Thyroid gland (tissue), 4 donors: ENCODE measurements around the gene KIF3A. TPM values are rescaled to one million over a fixed set of nuclear protein-coding genes. Genes with fewer than 3 reads are reported as not detected.
A peak's percentile ranks its signal among the peaks of the same experiment; 100 is the strongest.

Experiments used
- DNase-seq, 2 donors: peaks; one replicate each; pipeline ENCODE4 v3.0.0-alpha.2; 2019
- H3K27ac ChIP-seq, 3 donors: fragments of 200-600 bp; sonication (generic); 1 replicate in 2 of 3; 2 replicates in 1 of 3; pipeline ENCODE4 v1.5.1; 2016 to 2019; ENCODE audit warnings: mild to moderate bottlenecking in 1 of 3, moderate library complexity in 1 of 3
- H3K27me3 ChIP-seq: fragments of 200-600 bp; sonication (generic); one replicate; pipeline ENCODE4 v1.5.1; 2019
- H3K36me3 ChIP-seq, 2 donors: fragments of 200-600 bp; sonication (generic); one replicate each; pipeline ENCODE4 v1.5.1; 2016 to 2019
- H3K4me1 ChIP-seq, 2 donors: fragments of 200-600 bp; sonication (generic); one replicate each; pipeline ENCODE4 v1.5.1; 2017 to 2019
- H3K4me3 ChIP-seq, 3 donors: fragments of 200-600 bp; sonication (generic); replicated peaks in 1 of 3; 1 replicate in 2 of 3; 2 replicates in 1 of 3; pipeline ENCODE4 v1.5.1; 2016; ENCODE audit warnings: mild to moderate bottlenecking in 1 of 3
- H3K9me3 ChIP-seq: fragments of 200-600 bp; sonication (generic); one replicate; pipeline ENCODE4 v1.5.1; 2017
- POLR2A ChIP-seq, 2 donors: fragments of 450-650 bp; IDR thresholded peaks; one replicate each; pipeline ENCODE4 v1.6.1; 2017; ENCODE audit warnings: antibody characterized with exemption in 2 of 2, mild to moderate bottlenecking in 2 of 2, moderate library complexity in 1 of 2
- WGBS, 2 donors: methylation state at CpG; one replicate each; pipeline ENCODE4 v1.1.5; 2017; 5-methylcytosine and 5-hydroxymethylcytosine counted together
- intact Hi-C: fragments of 100-400 bp; cut with DNase I; formaldehyde crosslinking; loops from one replicate; pipeline ENCODE4 v1.15.1; 2023
- total RNA-seq, 4 donors: library from RNA; depleted of rRNA; stranded (reverse); fragments of >200 nt; gene quantifications; one replicate each; pipeline ENCODE4 v1.2.3, GENCODE V29; 2016
- TF ChIP-seq, protein P1 (sequence below), 6 experiments: fragments of 200-600 bp in 3 of 6; fragments of 450-650 bp in 3 of 6; sonication (generic) in 3 of 6; IDR thresholded peaks; one replicate each; pipeline ENCODE4 v1.5.1; 2016 to 2019; ENCODE audit warnings: antibody characterized with exemption in 6 of 6, mild to moderate bottlenecking in 2 of 6, inconsistent platforms in 1 of 6, moderate library complexity in 1 of 6

Gene KIF3A
- total RNA-seq, 4 donors from 2014 or later, result 8.2 to 12.2 (median 10.5) TPM

DNA sequence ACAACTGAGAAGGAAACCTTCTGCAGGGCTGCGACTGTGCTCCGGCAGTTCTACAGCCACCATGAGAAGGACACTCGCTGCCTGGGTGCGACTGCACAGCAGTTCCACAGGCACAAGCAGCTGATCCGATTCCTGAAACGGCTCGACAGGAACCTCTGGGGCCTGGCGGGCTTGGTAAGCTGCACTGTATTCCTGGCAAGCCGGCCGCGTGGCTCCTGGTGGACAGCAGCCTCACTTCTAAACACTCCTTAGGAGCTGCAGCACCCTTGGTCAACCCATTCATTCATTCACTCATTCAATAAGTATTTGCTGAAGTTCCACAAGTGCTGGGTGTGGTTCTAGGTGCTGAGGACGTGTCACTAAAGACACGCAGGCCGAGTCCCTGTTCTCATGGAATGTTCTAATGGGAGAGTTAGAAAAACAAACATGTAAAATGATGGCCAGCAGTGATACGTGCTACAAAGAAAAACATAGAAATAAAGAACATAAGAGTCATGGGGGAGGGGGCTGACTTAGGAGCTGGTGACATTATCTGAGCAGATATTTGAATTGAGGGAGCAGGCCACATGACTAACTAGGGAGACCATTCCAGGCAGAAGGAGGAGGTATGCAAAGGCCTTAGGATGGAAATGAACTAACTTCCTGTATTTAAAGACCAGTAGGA lies 57.5 kb downstream of the KIF3A start:
- DNase-seq, result no peak
- H3K36me3 ChIP-seq, result no peaks in the 10 kb centered on the region
- H3K27me3 ChIP-seq, result no peaks in the 10 kb centered on the region
- no peaks in the 10 kb centered on the region for H3K9me3 ChIP-seq
- 91 to 95% methylated on average over 13 to 15 of the region's 15 CpGs for WGBS, 2 donors
- TF ChIP-seq, protein P1, sequence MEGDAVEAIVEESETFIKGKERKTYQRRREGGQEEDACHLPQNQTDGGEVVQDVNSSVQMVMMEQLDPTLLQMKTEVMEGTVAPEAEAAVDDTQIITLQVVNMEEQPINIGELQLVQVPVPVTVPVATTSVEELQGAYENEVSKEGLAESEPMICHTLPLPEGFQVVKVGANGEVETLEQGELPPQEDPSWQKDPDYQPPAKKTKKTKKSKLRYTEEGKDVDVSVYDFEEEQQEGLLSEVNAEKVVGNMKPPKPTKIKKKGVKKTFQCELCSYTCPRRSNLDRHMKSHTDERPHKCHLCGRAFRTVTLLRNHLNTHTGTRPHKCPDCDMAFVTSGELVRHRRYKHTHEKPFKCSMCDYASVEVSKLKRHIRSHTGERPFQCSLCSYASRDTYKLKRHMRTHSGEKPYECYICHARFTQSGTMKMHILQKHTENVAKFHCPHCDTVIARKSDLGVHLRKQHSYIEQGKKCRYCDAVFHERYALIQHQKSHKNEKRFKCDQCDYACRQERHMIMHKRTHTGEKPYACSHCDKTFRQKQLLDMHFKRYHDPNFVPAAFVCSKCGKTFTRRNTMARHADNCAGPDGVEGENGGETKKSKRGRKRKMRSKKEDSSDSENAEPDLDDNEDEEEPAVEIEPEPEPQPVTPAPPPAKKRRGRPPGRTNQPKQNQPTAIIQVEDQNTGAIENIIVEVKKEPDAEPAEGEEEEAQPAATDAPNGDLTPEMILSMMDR (IDR thresholded peaks at IDR 0.05), result no peak
- no peak for TF ChIP-seq POLR2A (IDR thresholded peaks at IDR 0.05)
- H3K27ac ChIP-seq, result peak overlapping the region in 1 of 3 donors; percentile 38
- H3K4me1 ChIP-seq, result peaks cover 13 to 14% of the 10 kb centered on the region in 2 donors
- intact Hi-C loops, result no loop called here
- no peak overlapping the region for H3K4me3 ChIP-seq

DNA sequence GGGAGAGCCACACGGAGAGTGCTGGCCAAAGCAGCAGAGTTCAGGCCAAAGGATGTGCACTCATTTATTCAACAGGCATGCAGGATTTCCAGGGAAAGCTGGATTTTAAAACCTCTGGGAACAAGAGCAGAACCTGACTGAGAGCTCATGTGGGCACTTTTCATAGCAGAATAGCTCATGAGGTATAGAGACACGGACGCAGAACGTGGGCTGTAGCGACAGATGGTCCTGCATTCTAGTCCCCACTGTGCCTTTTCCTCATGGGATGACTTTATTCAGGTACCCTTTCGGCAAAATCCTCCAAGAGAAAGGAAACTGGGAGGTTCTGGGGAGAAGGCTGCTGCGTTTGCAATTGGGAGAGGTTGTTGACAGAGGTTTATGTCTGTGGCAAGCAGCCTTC lies 58.2 kb downstream of the KIF3A start:
- Histone ChIP-seq H3K4me3 (no peak overlapping the region), H3K9me3 (no peaks in the 10 kb centered on the region), H3K27me3 (no peaks in the 10 kb centered on the region), H3K4me1 (peaks cover 14 to 19% of the 10 kb centered on the region in 2 donors), H3K36me3 (no peaks in the 10 kb centered on the region), H3K27ac (no peak overlapping the region)
- DNase-seq, result no peak
- WGBS, 2 donors, result 91 to 93% methylated on average over 7 of the region's 7 CpGs
- intact Hi-C loops, result no loop called here
- no peak for TF ChIP-seq POLR2A (IDR thresholded peaks at IDR 0.05)
- TF ChIP-seq, protein P1 (IDR thresholded peaks at IDR 0.05), result no peak

DNA sequence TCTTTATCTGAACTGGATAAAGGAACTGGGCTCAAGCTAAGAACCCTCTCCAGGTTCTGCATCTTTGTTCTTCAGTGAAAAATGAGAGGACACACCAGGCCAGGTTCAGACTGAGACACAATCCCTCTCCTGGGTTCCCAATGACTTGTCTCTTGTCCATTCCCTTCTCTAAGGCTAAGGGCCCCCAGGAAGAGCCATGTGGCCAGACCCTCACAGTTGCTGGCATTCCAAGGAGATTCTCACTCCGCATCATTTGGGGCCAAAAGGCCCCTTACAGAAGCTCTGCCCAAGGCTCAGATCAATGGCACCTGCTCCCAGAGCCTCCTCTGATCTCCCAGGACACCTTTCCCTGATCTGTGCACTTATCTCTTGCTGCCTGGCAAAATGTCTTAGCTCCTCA lies 58.6 kb downstream of the KIF3A start:
- peaks cover 14 to 20% of the 10 kb centered on the region in 2 donors for H3K4me1 ChIP-seq
- H3K4me3 ChIP-seq, result no peak overlapping the region
- H3K9me3 ChIP-seq, result no peaks in the 10 kb centered on the region
- no peak overlapping the region for H3K27ac ChIP-seq
- H3K27me3 ChIP-seq, result no peaks in the 10 kb centered on the region
- no peak for DNase-seq
- TF ChIP-seq POLR2A (IDR thresholded peaks at IDR 0.05), result no peak
- TF ChIP-seq, protein P1 (IDR thresholded peaks at IDR 0.05), result no peak
- no peaks in the 10 kb centered on the region for H3K36me3 ChIP-seq
- 86 to 90% methylated on average over 1 of the region's 1 CpG for WGBS, 2 donors
- intact Hi-C loops, result no loop called here

- DNase-seq, result no peak
- Histone ChIP-seq H3K27me3 (no peaks in the 10 kb centered on the region), H3K4me3 (no peak overlapping the region), H3K36me3 (no peaks in the 10 kb centered on the region), H3K9me3 (no peaks in the 10 kb centered on the region), H3K4me1 (peaks cover 14 to 20% of the 10 kb centered on the region in 2 donors), H3K27ac (no peak overlapping the region)
- TF ChIP-seq POLR2A (IDR thresholded peaks at IDR 0.05), result no peak
- TF ChIP-seq, protein P1 (IDR thresholded peaks at IDR 0.05), result no peak
- 83 to 91% methylated on average over 15 of the region's 15 CpGs for WGBS, 2 donors
- intact Hi-C loops, result no loop called here
Observed at GRCh38 chr5:132677682-132678400, 59.5 kb downstream of the KIF3A start.

DNA sequence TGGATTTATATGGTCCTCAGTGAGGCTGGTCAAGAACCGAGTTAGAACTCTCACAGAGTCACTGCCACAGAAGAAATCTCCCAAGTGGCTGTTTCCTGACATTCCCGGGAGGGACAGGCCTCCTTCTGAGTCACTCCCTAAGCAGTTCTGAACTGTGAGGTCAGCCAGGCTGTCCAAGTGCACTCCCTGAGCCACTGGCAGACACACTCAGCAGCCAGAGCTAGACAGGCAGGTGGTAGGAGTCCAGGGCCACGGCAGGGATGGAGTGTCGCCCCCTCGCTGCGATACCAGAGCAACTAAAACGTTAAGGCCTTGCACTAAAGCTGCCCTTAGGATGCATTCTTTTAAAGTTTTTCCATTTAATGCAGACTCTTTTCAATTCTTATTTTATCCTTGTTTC lies 60.2 kb downstream of the KIF3A start:
- Histone ChIP-seq H3K4me3 (no peak overlapping the region), H3K9me3 (no peaks in the 10 kb centered on the region), H3K4me1 (peaks cover 10 to 20% of the 10 kb centered on the region in 2 donors), H3K27me3 (no peaks in the 10 kb centered on the region), H3K36me3 (no peaks in the 10 kb centered on the region), H3K27ac (peak overlapping the region in 1 of 3 donors; percentile 15)
- DNase-seq, result peak; percentile 68 to 76
- WGBS, 2 donors, result 42 to 52% methylated on average over 7 of the region's 7 CpGs
- intact Hi-C loops, result no loop called here
- TF ChIP-seq POLR2A (IDR thresholded peaks at IDR 0.05), result peak in 1 of 2 donors; percentile 23
- TF ChIP-seq, protein P1 (IDR thresholded peaks at IDR 0.05), result no peak
